GM23248 (cell line): ENCODE measurements around the gene UCP3.

Source experiments
- EZH2 ChIP-seq: fragments of 200-600 bp; sonication (generic); IDR thresholded peaks from 2 replicates; pipeline ENCODE4 v1.6.1; 2018; ENCODE audit warnings: antibody characterized with exemption, mild to moderate bottlenecking; ENCODE audit not compliant: insufficient read depth, poor library complexity, severe bottlenecking
- EZH2phosphoT487 ChIP-seq: fragments of 200-600 bp; sonication (generic); IDR thresholded peaks from 2 replicates; pipeline ENCODE4 v1.6.1; 2018; ENCODE audit warnings: antibody characterized with exemption, moderate library complexity, mild to moderate bottlenecking, low read depth; ENCODE audit not compliant: insufficient read depth

GRCh38 chr11:74011360-74012073 is 2.6 kb upstream of the UCP3 start:
- TF ChIP-seq EZH2 (no peak), EZH2phosphoT487 (no peak)
